T-helper 2 cell treated with Interferon-gamma antibody and Interleukin-4, amounts not matched to agents 100 ng/mL and 5 ng/mL, for 36 hours (primary cell): ENCODE results near the gene AQP7. TPM values are rescaled to one million over a fixed set of nuclear protein-coding genes. Genes with fewer than 3 reads are reported as not detected.

ENCODE experiments used
- intact Hi-C: fragments of 100-400 bp; cut with micrococcal nuclease; formaldehyde crosslinking; loops from one replicate; pipeline ENCODE4 v1.15.1; 2023
- total RNA-seq: library from RNA; stranded (reverse); gene quantifications from 2 replicates; pipeline ENCODE4 v1.2.3, GENCODE V29; 2022

The AQP7 gene
- total RNA-seq: 0.48 and 0.66 TPM in 2 replicates

- intact Hi-C loops: loop anchor here (5.0 kb wide), 1 partner anchor 45 kb away; the partner anchor contains the start of gene AQP3
Measured at GRCh38 chr9:33402371-33402770, at the start of gene AQP7. Gene AQP7 (minus strand): TSS chr9:33402568. CDS start chr9:33401262, 1,306 bp downstream.

GRCh38 chr9:33450621-33451146 lies 48.3 kb upstream of the AQP7 start:
- intact Hi-C loops: no loop called here

GRCh38 chr9:33449715-33450114 lies 47.3 kb upstream of the AQP7 start:
- intact Hi-C loops: loop anchor here (5.0 to 10.0 kb wide), 2 partner anchors 47 to 185 kb away; partner anchors contain the start of genes AQP7, BAG1 and CHMP5

GRCh38 chr9:33447799-33448553 lies 45.6 kb upstream of the AQP7 start:
- intact Hi-C loops: loop anchor here (1.0 to 10.0 kb wide), 4 partner anchors 25 to 183 kb away; partner anchors contain the start of genes AQP7, BAG1, CHMP5 and NFX1

GRCh38 chr9:33446946-33447798 lies 44.8 kb upstream of the AQP7 start, which contains the start of gene AQP3:
Gene AQP3 (minus strand): TSS chr9:33447593. CDS start chr9:33447530, 63 bp downstream.
- intact Hi-C loops: loop anchor here (1.0 to 10.0 kb wide), 5 partner anchors 26 to 182 kb away; partner anchors contain the start of genes AQP7, BAG1, CHMP5 and NFX1

- intact Hi-C loops: loop anchor here (1.0 to 10.0 kb wide), 4 partner anchors 31 to 182 kb away; partner anchors contain the start of genes AQP7, BAG1, CHMP5 and NFX1
Measured at GRCh38 chr9:33446240-33446945, 44.0 kb upstream of the AQP7 start.

- intact Hi-C loops: loop anchor here (1.0 to 10.0 kb wide), 4 partner anchors 30 to 181 kb away; partner anchors contain the start of genes AQP7, BAG1, CHMP5 and NFX1
Measured at GRCh38 chr9:33445389-33446239, 43.2 kb upstream of the AQP7 start.

GRCh38 chr9:33443464-33444154 lies 41.2 kb upstream of the AQP7 start:
- intact Hi-C loops: loop anchor here (10.0 kb wide), 1 partner anchor 179 kb away; the partner anchor contains the start of genes BAG1 and CHMP5

GRCh38 chr9:33443047-33443446 lies 40.7 kb upstream of the AQP7 start:
- intact Hi-C loops: loop anchor here (10.0 kb wide), 1 partner anchor 178 kb away; the partner anchor contains the start of genes BAG1 and CHMP5

- intact Hi-C loops: loop anchor here (10.0 kb wide), 1 partner anchor 177 kb away; the partner anchor contains the start of genes BAG1 and CHMP5
Measured at GRCh38 chr9:33442125-33442524, 39.8 kb upstream of the AQP7 start.

GRCh38 chr9:33440609-33441008 lies 38.2 kb upstream of the AQP7 start:
- intact Hi-C loops: loop anchor here (10.0 kb wide), 1 partner anchor 176 kb away; the partner anchor contains the start of genes BAG1 and CHMP5

GRCh38 chr9:33440204-33440603 lies 37.8 kb upstream of the AQP7 start:
- intact Hi-C loops: loop anchor here (10.0 kb wide), 1 partner anchor 175 kb away; the partner anchor contains the start of genes BAG1 and CHMP5

GRCh38 chr9:33439731-33440130 lies 37.4 kb upstream of the AQP7 start:
- intact Hi-C loops: loop anchor here (10.0 kb wide), 1 partner anchor 175 kb away; the partner anchor contains the start of genes BAG1 and CHMP5

GRCh38 chr9:33438926-33439680 lies 36.7 kb upstream of the AQP7 start:
- intact Hi-C loops: no loop called here

- intact Hi-C loops: no loop called here
Measured at GRCh38 chr9:33437898-33438297, 35.5 kb upstream of the AQP7 start.

- intact Hi-C loops: no loop called here
Measured at GRCh38 chr9:33437205-33437604, 34.8 kb upstream of the AQP7 start.

- intact Hi-C loops: no loop called here
Measured at GRCh38 chr9:33436445-33436844, 34.1 kb upstream of the AQP7 start.

- intact Hi-C loops: no loop called here
Measured at GRCh38 chr9:33435821-33436277, 33.5 kb upstream of the AQP7 start.
